Measurements from ENCODE around the gene ASTN2.

DNA sequence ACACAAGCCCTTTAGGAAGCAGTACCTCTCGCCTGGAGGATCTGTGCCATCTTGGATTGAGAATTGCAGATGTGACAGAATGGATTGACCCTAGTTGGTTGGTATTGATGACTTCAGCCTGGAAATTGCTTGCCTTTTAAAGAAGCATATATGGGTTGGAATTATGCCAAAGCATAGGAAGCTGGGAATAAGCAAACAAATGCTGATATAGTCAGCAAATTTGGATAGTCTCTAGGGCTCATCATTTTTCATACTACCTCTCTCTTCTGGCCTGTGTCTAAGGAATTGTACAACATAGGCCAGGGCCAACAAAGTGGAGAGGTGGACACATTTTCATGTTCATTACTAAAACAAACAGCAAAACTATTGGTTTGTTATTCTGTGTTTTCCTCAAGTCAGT lies 714.6 kb downstream of the ASTN2 start:
- TF ChIP-seq, protein P1, sequence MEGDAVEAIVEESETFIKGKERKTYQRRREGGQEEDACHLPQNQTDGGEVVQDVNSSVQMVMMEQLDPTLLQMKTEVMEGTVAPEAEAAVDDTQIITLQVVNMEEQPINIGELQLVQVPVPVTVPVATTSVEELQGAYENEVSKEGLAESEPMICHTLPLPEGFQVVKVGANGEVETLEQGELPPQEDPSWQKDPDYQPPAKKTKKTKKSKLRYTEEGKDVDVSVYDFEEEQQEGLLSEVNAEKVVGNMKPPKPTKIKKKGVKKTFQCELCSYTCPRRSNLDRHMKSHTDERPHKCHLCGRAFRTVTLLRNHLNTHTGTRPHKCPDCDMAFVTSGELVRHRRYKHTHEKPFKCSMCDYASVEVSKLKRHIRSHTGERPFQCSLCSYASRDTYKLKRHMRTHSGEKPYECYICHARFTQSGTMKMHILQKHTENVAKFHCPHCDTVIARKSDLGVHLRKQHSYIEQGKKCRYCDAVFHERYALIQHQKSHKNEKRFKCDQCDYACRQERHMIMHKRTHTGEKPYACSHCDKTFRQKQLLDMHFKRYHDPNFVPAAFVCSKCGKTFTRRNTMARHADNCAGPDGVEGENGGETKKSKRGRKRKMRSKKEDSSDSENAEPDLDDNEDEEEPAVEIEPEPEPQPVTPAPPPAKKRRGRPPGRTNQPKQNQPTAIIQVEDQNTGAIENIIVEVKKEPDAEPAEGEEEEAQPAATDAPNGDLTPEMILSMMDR (IDR thresholded peaks at IDR 0.05) = no peak
- TF ChIP-seq POLR2A (IDR thresholded peaks at IDR 0.05) (no peak), POLR2AphosphoS5 (IDR thresholded peaks at IDR 0.05) (no peak)

All from prostate gland (tissue), 2 donors.